CD4-positive, alpha-beta T cell treated with Interleukin-15 for 1 hour (primary cell): ENCODE data around the gene TMOD1.

Experiments used
- DNase-seq: peaks from one replicate; pipeline ENCODE4 v3.0.0-alpha.2; 2020

TMOD1 gene

DNA sequence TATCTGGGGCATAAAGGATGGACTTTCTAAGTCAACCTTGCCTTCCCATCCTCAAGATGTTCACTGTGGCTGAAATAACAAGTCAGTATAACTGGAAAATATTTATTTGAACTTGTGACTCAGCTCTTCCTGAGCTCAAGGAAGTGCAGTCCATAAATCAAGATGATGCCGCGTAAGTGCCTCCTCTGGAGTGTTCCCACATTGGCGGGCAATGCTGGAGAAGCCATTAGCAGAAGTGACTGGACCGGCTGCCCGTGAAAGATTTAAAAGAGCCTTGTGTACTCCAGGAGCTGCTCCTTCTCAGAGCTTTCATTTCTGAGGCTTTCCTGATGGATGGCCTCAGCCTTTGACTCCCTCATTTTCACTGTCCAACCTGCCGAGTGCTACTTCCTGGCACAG lies 17.4 kb downstream of the TMOD1 start:
- no peak for DNase-seq

- no peak for DNase-seq
Measured at GRCh38 chr9:97519441-97519970, 18.0 kb downstream of the TMOD1 start.

DNA sequence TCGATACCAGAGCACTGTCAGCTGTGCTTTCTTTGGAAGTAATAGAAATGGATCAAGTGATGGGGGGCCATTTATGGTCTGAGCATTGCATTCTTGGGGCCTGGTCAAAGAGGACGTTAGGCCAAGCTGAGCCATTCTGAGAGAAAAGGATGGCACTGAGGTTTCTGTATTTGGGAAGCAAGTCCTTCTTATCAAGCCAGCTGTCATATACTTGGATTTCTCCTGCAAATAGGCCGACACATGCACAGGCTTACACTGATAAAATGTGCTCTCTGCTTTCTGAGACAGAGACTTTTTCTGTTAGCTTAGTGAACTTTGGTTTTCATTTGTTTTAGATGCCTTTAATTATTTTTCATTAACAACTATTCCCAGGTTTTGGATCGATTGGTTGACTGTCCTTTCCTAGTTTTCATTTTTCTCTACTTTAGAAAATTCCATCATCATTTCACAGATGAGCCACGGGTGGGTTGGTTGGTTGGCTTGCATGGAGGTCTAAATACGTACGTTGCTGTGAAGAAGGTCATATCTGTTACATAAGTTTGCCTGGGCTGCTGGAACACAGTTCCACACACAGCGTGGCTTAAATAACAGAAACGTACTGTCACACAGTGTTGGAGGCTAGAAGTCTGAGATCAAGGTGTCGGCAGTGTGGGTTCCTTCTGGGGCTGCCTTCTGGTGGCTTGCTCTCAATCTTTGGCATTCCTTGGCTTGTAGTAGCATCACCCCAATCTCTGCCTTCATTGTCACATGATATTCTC lies 20.3 kb downstream of the TMOD1 start:
- DNase-seq: no peak

- DNase-seq: no peak
Measured at GRCh38 chr9:97524424-97524823, 23.0 kb downstream of the TMOD1 start.

GRCh38 chr9:97525451-97525850 lies 24.0 kb downstream of the TMOD1 start:
- no peak for DNase-seq

DNA sequence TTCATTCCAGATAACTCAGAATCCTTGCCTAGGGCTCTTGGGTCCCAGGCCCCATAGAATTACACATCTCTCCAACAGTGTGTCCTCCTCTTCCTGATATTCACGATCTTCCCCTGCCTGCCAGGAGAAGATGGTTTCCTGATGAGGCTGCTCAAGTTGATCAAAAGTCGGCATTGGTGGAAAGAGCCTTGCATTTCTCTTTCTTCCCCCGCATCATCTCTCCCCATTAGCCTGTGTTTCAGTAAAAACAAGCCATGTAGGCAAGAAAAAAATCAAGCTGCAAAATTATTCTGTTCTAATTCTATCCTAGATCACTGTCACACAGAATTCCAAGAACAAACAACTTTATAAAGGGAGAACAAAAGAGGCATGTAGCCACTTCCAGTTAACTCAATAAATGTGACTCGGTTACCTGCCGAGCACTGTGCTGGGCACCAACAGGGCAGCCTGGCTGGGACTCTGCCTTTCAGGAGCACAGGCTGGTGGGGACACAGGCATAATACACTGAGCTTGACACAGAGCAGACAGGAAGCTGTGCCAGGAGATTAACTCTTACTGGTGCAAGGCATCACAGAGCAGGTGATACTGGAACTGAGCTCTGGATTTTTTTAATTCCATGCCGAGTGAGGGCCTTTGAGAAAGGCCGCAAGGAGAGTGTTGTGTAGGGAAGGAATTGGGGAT lies 25.6 kb downstream of the TMOD1 start:
- no peak for DNase-seq

GRCh38 chr9:97527626-97528528 lies 26.4 kb downstream of the TMOD1 start:
- DNase-seq: no peak

GRCh38 chr9:97528529-97529230 lies 27.2 kb downstream of the TMOD1 start:
- no peak for DNase-seq

DNA sequence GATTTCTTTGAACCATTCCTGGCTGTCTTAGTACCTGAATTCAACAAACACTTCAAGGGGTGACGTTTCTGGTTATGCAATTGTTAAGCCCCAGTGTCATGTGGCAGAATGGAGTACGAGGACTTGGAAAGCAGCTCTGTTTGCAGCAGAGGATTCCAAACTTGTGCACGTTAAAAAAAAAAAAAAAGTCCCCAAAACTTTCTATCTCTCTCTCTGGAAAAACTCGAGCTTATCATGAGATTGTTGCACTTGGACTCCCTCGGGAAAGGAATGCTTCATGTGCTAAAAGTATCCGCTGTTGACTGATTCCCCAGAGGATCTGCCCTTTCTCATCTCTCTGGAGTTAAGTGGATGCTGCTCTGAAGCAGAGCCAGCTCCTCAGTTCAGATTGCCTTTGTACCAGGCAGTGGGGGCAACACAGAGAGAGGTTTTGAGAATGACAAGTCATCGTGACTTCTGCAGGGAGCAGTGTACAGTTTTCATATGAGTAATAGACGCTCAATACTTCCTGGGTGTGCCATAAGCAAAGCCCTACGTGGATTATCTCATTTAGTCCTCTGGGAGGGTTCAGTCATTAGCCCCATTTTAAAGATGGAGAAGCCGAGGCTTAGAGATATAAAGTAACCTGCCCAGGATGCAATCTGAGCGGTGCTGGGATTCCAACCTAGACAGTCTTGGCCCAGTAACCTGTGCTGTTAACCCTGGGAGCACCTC lies 28.1 kb downstream of the TMOD1 start:
- no peak for DNase-seq

DNA sequence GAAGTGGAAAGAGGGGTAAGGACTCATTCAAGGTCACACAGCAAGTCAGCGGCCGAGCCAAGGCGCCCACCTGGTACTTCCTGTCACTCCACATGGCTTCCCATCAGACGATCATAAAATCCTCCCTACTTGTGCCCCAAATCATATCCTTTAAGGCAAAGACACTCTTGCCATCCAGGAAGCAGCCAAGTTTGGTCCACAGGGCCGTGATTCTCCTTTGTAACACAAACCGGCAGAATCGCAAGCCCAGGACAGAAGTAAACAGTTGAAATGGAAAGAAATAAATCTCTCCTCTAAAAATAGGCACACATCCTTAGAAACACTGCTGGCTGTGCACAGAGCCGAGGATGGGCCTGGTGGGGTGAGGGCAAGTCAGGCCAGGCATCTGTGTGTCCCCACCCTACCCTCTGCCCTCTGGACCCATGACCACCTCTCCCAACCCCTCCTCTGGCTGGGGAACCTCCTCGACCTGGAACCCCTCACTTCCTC lies 30.5 kb downstream of the TMOD1 start:
- DNase-seq: no peak

DNA sequence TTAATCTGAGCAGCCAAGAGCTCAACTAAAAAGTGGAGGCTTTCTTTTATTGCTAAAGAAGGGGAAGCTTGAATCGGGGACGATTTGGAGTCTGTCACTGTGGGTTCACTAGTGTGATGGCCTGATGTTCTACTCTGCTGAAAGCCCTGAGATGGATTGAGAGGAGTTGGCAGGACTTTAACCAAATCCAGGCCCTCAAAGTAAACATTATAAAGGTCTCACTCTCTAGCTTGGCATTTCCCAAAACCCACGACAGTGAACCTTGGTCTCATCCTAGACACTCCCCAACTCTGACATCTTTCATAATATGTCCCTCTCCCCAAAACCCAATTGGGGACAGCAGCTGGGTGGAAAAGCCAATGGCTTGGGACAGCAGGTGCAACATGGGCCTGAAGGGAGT lies 32.7 kb downstream of the TMOD1 start:
- DNase-seq: no peak

DNA sequence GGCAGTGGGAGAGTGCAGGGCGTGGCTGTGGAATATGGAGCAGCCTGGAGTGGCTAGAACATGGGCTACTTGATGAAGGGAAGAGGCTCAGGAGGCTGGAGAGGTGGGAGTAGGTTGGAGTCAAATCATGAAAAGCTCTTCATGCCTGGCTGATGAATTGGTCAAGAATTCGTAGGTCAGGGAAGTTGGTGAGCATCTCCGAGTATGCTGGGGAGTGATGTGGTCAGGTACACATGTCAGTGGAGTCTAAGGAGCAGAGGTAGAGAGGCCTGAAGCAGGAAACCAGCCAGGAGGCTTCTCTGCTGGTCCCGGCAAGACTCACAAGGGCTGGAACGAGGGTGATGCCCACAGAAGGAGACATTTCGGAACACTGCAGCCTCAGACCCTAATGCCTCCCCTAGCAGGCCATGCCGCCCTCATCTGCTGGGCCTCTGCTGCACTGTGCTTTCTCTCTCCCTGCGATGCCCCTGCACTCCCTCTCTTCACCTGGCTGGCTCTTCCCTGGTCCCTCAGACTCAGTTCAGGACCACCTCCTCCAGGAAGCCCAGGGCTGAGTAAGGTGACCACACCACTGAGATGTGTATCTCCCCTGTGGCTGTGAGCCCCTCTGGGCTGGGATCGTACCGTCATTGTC lies 33.6 kb downstream of the TMOD1 start:
- no peak for DNase-seq

GRCh38 chr9:97535771-97536170 lies 34.3 kb downstream of the TMOD1 start:
- DNase-seq: no peak

GRCh38 chr9:97536480-97536879 lies 35.0 kb downstream of the TMOD1 start:
- no peak for DNase-seq

GRCh38 chr9:97543561-97543960 lies 42.1 kb downstream of the TMOD1 start:
- DNase-seq: no peak

GRCh38 chr9:97545486-97545885 lies 44.0 kb downstream of the TMOD1 start:
- DNase-seq: no peak

DNA sequence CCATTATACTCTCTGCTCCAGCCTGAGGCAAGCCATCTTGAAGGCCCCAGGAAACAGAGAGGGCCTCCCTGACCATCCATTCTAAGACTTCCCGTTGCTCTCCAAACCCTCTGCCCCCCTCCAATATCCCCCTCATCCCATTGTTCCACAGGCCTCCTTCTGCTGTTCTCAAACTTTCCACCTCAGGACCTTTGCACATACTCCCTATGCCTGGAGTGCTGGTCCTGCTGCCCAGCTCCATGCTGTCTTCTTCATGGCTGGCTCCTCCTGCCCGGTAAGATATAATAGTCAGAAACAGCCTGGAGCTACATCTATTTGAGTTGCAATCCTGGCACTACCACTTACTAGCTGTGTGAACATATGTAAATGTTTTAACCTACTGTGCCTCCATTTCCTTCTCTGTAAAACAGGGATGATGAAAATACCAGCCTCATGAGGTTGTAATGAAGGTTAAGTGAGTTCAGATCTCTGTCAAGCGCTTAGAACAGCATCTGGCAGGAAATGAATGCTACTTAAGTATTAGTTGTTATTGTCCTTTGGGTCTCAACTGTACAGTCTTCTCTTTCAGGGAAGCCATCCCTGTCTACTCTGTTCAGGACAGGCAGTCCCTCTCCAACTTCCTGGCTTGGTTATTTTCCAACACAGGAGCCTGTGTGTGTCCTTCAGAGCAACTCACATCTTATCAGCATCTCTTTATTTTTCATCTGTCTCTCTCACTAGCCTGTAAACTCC lies 45.8 kb downstream of the TMOD1 start:
- DNase-seq: no peak

DNA sequence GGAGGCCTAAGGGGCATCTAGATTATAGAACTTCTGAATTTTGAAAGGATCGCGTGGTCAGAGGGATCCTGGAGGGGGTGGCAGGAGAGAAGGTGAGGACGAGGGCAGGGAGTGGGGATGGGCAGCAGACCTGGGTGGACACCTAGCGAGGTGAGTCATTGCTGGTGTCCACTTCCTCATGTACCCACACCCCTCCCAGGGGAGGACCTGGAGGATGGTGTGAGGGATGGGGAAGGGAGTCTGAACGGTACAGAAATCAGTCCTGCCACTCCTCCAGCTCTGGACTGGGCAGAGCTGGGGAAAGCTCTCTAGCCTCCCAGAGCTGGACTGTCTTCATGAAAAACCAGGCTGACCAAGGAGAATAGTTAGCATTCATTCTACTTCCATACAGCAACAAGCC lies 46.9 kb downstream of the TMOD1 start:
- DNase-seq: no peak

GRCh38 chr9:97548819-97549540 lies 47.5 kb downstream of the TMOD1 start:
- DNase-seq: no peak

DNA sequence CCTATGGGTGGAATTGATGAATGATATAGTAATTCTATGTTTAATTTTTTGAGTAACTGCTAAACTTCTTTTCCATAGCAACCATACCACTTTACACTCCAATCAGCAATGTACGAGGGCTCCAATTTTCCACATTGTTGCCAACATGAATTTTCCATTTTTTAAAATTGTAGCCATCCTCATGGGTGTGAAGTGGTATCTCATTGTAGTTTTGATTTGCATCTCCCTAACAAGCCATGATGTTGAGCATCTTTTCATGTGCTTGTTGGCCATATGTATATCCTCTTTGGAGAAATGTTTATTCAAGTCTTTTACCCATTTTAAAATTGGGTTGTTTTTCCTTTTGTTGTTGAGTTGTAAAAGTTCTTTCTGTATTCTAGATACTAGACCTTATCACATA lies 48.9 kb downstream of the TMOD1 start:
- DNase-seq: no peak
